Activated naive CD4-positive, alpha-beta T cell treated with anti-CD3 and anti-CD28 coated beads, Interleukin-2, amount 50 U/mL, for 72 hours (primary cell): ENCODE data around the gene E2F8. TPM values are rescaled to one million over a fixed set of nuclear protein-coding genes. Genes with fewer than 3 reads are reported as not detected.

Source experiments
- ATAC-seq, 2 donors: fragments of 150-1000 bp; cut with Tn5 transposase; 2 replicates each; pipeline ENCODE4 v1.10.0; 2021; ENCODE audit warnings: mild to moderate bottlenecking in 2 of 2, moderate library complexity in 2 of 2
- DNase-seq, 2 donors: peaks; one replicate each; pipeline ENCODE4 v3.0.0; 2021 to 2022; ENCODE audit warnings: low spot score in 2 of 2
- H3K27ac Mint-ChIP-seq, 2 donors: one replicate each; pipeline ENCODE4 v1.8.0; 2022; ENCODE audit warnings: mild to moderate bottlenecking in 2 of 2, mixed read lengths in 2 of 2
- H3K36me3 Mint-ChIP-seq, 2 donors: one replicate each; pipeline ENCODE4 v1.8.0; 2022; ENCODE audit warnings: mixed read lengths in 2 of 2
- H3K9me3 Mint-ChIP-seq, 2 donors: one replicate each; pipeline ENCODE4 v1.8.0; 2022; ENCODE audit warnings: mixed read lengths in 2 of 2
- total RNA-seq, 2 donors: library from RNA; stranded (reverse); gene quantifications; one replicate each; pipeline ENCODE4 v1.2.3, GENCODE V29; 2022

The E2F8 gene
- total RNA-seq, 2 donors from 2014 or later = 24.8 to 35.8 TPM

DNA sequence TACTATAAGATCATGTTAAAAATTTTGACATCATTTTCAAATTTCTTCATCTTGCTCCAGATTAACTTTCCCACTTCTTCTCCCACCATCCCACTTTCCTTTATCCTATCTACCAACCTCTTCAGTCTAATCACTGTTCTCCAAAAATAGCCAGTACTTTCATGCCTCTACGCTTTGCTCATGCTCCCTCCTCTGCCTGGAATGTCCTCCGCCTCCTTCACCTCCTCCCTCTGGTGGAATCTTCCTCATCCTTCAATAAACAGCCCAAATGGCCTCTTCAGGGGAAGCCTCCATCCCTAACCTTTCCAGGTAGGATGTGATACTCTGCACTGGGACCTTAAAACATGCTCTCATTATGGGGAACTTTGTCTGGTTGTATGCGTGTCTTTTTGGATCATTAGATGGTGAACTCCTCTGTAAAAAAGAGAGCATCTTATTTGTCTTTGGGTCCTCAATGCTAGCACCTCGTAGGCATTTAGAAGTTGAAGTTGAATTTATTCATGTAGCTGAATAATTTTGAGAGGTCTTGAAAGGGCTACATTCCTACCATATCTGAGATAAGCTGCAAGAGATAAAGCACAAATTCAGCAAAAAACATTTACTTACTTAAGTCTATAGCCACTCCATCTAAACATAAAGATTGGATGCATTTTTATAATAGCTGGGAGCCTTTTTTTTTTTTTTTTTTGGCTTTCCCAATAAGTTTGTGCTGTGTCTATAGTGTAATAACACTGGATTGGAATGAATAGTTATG is 31.0 kb downstream of the E2F8 start:
- H3K27ac Mint-ChIP-seq = no peak overlapping the region
- ATAC-seq = no peak

GRCh38 chr11:19208959-19209546 is 31.7 kb downstream of the E2F8 start:
- no peak for ATAC-seq
- Mint-ChIP-seq H3K9me3 (no peaks in the 10 kb centered on the region), H3K36me3 (no peaks in the 10 kb centered on the region), H3K27ac (no peak overlapping the region)
- no peak for DNase-seq

More for the DNA sequence above, 31.0 kb downstream of the E2F8 start:
- DNase-seq = no peak
- no peaks in the 10 kb centered on the region for H3K9me3 Mint-ChIP-seq
- no peaks in the 10 kb centered on the region for H3K36me3 Mint-ChIP-seq

DNA sequence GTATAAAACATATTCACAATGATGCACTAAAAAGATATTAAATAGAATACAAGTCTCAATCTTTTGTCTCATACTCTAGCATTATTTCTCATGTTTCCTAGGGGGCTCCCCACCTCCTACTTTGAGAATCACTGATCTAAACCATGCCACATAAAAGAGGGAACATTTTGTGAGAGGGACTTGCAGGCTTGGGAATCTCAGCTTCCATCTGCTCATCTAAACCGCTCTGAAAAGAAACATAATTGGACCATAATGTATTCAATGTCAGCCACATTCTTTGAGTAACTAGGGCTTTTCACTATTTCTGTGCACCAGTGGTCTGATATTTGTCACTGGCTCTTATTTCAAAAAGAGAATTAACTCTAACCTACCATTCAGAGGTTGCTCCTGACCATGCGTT is 32.6 kb downstream of the E2F8 start:
- no peak for ATAC-seq
- no peak for DNase-seq
- no peaks in the 10 kb centered on the region for H3K36me3 Mint-ChIP-seq
- no peak overlapping the region for H3K27ac Mint-ChIP-seq
- no peaks in the 10 kb centered on the region for H3K9me3 Mint-ChIP-seq

- ATAC-seq (no peak), DNase-seq (no peak)
- Mint-ChIP-seq H3K27ac (no peak overlapping the region), H3K9me3 (no peaks in the 10 kb centered on the region), H3K36me3 (no peaks in the 10 kb centered on the region)
Measured at GRCh38 chr11:19204836-19205235, 35.9 kb downstream of the E2F8 start.

- Mint-ChIP-seq H3K36me3 (no peaks in the 10 kb centered on the region), H3K9me3 (no peaks in the 10 kb centered on the region), H3K27ac (no peak within 1 kb of the TSS)
- DNase-seq (no peak), ATAC-seq (no peak)
Measured at GRCh38 chr11:19201737-19202605, 38.8 kb downstream of the E2F8 start, which contains the start of gene CSRP3. CSRP3 (minus strand) TSS chr11:19201983; CDS start chr11:19192448, 9,535 bp downstream.

DNA sequence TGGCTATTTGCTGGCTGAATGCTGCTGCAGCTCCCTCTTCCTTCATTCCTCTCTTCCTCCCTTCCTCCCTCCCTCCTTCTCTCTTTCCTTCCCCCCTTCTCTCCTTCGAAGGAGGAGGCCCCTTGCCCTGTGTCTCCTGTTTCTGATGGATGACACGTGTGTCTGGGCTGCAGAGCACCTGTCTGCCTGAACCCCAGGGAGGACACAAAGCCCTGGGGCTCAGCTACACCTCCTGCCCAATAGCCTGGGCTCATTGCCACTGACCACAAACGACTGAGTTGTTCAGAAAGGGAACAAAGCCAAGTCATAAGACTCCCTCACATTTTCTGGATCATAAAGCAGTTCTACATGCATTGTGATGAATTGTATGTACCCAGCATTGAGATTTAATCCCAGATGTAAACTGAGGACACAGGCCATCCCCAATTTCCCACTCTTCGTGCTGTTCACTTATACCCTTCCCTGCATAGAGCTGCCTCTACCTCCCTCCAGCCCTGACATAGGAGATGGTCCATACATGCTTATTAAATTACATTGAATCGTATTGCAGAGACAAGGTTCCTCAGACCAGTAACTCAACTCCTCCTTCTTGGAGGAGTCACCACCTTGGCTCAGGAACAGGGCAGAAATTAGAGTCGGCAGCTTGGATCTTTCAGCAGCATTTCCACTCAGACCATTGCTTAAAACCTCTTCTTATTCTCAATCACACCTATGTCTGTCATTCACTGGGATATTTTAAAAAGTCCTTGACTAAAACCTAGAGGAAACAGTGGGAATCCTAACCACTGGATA is 40.1 kb downstream of the E2F8 start:
- no peak overlapping the region for H3K27ac Mint-ChIP-seq
- no peaks in the 10 kb centered on the region for H3K9me3 Mint-ChIP-seq
- H3K36me3 Mint-ChIP-seq = no peaks in the 10 kb centered on the region
- ATAC-seq = no peak
- no peak for DNase-seq

- H3K27ac Mint-ChIP-seq = no peak overlapping the region
- no peak for ATAC-seq
- no peaks in the 10 kb centered on the region for H3K9me3 Mint-ChIP-seq
- no peaks in the 10 kb centered on the region for H3K36me3 Mint-ChIP-seq
- DNase-seq = no peak
Measured at GRCh38 chr11:19199771-19200170, 41.0 kb downstream of the E2F8 start.

DNA sequence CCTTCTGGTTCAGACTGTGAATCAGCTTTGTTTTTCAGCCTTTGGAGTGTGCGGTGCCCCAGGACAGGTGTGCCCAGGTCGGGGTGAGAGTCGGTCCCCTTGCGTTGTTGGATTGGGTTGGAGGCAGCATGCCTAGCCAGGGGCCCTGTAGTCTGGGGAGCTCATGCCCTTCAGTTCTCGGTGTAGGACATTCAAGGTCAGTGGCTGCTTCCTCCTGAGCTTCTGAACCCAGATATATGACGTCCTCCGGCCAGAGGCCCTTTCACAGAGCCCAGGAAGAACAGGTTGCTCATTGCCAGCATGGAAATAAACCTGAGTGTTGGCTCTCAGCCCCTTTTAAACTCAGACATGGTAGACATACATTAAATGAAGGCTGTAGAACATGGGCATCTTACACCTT is 41.7 kb downstream of the E2F8 start:
- no peak for DNase-seq
- H3K9me3 Mint-ChIP-seq = no peaks in the 10 kb centered on the region
- no peaks in the 10 kb centered on the region for H3K36me3 Mint-ChIP-seq
- no peak overlapping the region for H3K27ac Mint-ChIP-seq
- ATAC-seq = no peak

DNA sequence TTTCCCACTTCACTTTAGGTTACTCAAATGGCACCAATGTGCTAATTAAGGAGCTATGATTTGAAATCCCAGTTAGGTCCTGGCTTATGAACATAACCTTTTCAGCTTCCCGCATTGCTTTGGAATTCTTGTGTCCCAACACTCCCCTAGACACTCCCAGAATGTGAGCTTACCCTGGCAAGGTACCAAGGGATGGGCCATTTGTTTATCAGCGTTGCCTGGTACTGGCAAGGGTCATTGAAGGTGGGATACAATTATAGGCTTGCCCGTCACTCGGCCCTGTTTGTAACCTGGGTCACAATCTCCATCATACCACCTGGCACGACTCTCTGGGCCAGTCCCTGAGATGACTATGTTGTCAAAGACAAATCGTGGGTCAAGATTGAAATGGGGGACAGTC is 44.3 kb downstream of the E2F8 start:
- H3K9me3 Mint-ChIP-seq = no peaks in the 10 kb centered on the region
- no peak overlapping the region for H3K27ac Mint-ChIP-seq
- no peak for DNase-seq
- H3K36me3 Mint-ChIP-seq = no peaks in the 10 kb centered on the region
- no peak for ATAC-seq

DNA sequence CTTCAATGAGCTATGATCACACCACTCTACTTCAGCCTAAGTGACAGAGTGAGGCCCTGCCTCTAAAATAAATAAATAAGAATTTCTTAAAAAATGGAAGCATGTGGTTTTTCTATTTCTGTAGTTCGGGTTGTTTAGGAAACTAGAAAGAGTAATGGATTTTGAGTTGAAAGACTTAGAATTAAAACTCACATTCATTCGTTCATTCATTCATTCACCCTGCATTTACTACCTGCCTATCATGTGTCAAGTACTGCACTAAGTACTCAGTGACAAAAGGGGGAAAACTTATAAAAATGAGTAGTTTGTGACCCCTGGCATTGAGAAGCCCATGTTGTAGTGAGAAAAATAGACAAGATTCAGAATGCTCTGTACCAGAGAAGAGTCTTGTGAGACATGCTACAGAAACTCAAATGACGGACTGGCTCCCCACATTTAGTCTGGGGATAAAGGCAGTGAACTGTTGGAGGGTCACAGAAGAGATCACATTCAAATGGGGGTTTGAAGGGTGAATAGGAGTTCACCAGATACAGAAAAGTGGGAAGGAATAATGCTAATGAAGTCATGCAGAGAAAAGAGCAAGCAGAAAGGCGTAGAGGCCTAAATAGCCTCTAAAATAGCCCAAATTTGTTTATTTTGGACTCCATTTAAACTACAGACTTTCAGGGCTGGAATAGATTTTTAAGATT is 46.0 kb downstream of the E2F8 start:
- no peaks in the 10 kb centered on the region for H3K9me3 Mint-ChIP-seq
- no peak for ATAC-seq
- H3K27ac Mint-ChIP-seq = no peak overlapping the region
- H3K36me3 Mint-ChIP-seq = no peaks in the 10 kb centered on the region
- no peak for DNase-seq

GRCh38 chr11:19193916-19194315 is 46.8 kb downstream of the E2F8 start:
- DNase-seq (no peak), ATAC-seq (no peak)
- no peak overlapping the region for H3K27ac Mint-ChIP-seq
- H3K36me3 Mint-ChIP-seq = no peaks in the 10 kb centered on the region
- no peaks in the 10 kb centered on the region for H3K9me3 Mint-ChIP-seq

DNA sequence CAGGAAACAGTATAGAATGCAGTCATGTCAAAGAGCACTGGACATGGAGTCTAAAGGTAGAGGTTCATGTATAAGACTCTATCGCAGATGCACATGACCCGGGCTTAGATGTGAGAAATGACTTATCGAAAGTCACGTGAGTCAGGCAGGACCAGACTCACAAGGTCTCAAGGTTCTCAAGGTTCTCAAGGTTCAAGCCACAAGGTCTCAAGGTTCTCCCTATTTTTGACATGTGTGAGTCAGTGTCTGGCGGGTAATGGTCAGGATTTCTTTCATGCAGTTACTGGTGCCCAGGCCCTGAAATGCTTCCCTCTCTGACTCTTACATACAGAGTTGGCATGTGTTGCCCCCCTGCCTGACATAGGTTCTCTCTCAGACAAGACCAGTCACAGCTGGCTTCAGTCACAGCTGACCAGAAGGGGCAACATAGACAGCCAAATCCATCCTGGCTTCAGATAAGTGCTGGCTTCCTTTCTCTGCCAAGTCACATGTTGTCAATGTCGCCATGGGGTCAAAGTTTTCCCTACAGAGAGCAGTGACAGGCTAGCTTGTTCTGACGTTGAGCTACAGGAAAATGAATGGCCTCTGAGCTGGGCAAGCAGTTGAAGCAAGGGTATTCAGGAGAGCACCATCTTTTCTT is 49.1 kb downstream of the E2F8 start:
- Mint-ChIP-seq H3K27ac (no peak overlapping the region), H3K36me3 (no peaks in the 10 kb centered on the region), H3K9me3 (no peaks in the 10 kb centered on the region)
- DNase-seq (no peak), ATAC-seq (no peak)

DNA sequence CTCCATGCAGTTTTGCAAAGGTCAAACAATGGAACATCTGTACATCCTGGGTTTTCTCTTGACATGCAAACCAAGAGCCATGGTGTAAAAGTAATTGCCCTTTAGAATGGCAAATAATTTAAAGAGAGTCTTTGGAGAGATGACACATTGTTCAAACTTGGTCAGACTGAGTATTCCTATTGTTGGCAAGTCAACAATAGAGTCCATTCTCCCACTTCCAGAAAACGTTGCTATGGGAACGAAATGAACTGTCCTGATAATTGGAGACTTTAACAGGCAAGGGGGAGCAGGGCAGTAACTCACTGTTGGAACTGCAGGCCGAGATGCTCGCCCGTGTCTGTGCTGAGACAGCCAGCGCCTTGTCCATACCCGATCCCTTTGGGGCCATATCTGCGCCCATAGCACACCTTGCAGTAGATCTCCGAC is 52.9 kb downstream of the E2F8 start:
- no peaks in the 10 kb centered on the region for H3K9me3 Mint-ChIP-seq
- no peak for ATAC-seq
- H3K27ac Mint-ChIP-seq = no peak overlapping the region
- H3K36me3 Mint-ChIP-seq = no peaks in the 10 kb centered on the region
- no peak for DNase-seq

DNA sequence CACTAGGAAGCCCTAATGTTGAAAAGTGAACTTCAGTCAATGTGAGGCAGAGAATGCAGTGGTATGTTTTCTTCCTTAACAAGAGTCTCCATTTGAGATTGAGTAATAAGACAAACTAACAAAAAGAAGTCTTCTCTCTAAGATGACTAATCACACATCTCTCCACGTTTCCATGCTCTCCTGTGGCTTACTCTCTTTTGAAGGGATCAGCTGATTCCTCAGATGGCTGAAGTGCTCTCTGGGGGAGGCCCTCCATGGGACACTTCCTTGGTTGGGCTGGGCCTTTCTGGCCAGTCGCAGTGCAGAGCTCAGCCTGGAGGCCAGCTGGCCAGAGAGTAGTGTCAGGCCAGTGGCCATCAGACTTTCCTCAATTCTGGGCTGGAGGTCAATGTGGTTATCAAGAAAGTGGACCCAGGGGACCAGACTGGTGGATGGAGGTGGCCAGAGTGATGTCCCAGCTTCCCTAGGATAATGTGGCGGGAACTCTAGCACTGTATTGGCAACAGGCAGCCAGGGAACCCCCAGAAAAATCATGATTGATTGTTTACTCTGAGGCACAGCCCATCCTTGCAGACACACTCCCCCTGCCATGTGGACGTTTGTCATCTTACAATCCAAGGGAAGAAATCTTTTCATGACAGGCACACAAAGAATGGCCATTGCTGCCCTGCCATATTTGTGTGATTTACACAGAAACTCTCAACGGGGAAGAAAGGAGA is 53.5 kb downstream of the E2F8 start:
- no peaks in the 10 kb centered on the region for H3K36me3 Mint-ChIP-seq
- ATAC-seq = no peak
- no peaks in the 10 kb centered on the region for H3K9me3 Mint-ChIP-seq
- DNase-seq = no peak
- H3K27ac Mint-ChIP-seq = no peak overlapping the region

- ATAC-seq (no peak), DNase-seq (no peak)
- Mint-ChIP-seq H3K27ac (no peak overlapping the region), H3K36me3 (no peaks in the 10 kb centered on the region), H3K9me3 (no peaks in the 10 kb centered on the region)
Measured at GRCh38 chr11:19185516-19186052, 55.2 kb downstream of the E2F8 start.
